GM21526 (cell line): ENCODE results near the gene RNF32.
"Not testable (repeated sequence)": the region's sequence is repeated elsewhere in the genome, so short reads cannot be mapped to it uniquely, and the experiment has no call there.

Experiments used
- ATAC-seq: cut with Tn5 transposase; IDR thresholded peaks from one replicate; pipeline ENCODE4 v1.9.1; 2021; ENCODE audit warnings: moderate library complexity; ENCODE audit not compliant: unreplicated experiment, low FRiP score

The RNF32 gene

DNA sequence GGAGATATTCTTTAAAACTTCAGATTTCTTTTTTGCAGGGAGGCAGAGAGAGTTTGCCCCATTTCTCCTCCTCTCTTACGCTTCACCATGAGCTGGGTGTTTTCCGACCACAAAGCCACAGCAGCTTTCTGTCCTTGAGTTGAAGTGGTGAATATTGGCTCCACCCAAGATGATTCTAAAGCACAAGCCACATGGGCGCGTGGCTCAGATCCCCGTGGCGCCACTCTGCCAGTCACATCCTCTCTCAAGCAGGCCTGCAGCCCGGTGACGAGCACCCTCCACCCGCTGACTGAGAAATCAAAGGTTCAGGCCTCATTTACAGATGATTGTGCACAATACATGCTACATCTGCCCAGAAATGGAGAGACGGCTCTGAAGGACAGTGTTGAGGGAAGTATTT lies 27.6 kb upstream of the RNF32 start:
- ATAC-seq: peak; percentile 59

DNA sequence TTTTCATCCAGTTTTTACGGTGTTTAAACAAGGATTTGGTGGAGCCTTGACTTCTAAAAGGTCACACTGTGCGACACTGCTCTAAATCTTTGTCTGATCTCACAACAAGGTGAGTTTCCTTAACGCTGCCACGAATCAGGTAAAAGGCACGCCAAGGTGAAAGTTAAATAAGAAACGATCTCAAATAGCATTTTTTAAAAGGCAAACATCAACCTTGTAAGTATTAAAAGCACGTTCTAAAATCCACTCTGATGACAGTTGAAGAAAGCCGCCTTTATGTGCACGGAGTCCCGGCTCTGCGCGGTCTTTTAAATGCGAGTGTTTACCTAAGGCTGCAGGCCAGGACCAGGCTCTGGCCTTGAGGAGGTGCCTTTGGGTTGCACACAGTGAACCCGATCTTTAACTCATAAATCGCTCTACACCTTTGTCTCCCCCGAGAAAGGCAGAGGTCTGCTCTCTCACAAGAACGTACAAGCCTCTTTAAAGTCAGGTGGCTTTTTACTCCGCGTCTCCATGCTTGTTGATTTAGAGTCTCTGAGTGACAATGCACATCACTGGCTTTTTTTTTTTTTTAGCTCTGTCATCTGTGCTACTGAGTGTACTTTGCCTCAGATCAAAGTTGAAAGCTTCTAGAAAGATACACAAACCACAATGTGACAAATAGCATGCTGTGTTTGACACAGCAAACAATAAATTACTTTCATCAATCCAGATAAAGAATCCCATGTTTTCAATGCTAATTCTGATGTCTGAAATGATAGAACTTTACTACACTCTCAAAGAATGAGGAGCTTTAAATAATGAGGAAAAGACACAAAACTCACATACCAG lies 25.9 kb upstream of the RNF32 start:
- ATAC-seq: no peak

- no peak for ATAC-seq
Measured at GRCh38 chr7:156616269-156617202, 24.0 kb upstream of the RNF32 start.

DNA sequence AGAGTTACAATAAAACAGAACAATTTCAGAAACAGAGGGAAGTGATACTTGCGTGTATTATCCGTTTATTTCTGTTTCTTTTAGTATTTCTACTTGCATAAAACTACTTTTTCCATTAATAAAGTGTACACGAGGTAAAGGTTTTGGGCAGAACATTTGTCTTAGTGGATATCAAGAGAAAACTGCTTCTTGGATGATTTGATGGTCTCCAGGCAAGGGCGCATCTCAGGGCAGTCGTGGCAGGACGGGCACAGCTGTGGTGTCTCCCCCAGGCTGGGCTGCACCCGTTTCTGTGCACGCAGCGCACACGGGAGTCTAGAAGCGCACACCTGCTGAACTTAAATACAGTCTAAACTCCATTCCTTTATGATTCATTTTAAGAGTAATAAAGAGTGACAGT lies 23.4 kb upstream of the RNF32 start:
- ATAC-seq: no peak

DNA sequence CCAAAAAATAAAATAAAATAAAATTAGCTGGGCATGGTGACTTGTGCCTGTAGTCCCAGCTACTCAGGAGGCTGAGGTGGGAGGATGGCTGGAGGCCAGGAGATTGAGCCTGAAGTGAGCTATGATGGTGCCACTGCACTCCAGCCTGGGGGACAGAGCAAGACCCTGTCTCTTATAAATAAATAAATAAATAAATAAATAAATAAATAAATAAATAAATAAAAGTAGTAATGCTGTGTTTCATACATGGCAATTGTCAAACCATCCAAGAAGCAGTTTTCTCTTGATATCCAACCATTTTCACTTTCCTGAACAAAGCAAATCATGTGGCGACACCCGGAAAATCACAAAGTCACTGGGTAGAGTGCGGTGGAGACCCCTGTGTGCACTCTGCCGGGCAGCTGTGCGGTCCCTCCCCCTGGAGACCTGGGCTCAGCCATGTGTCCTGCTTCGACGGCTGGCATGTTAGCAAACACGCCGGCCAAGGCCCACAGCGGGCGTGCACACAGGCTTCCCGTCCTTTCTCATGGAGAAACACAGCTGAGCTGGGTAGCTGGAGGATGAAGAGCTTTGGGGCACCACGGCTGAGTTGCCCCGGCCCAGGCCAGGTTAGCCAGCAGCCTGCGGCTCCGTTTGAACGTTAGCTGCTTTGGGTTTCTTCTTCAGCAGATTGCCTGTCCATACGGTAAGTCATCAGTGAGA lies 22.3 kb upstream of the RNF32 start:
- no peak for ATAC-seq

- ATAC-seq: no peak
Measured at GRCh38 chr7:156618780-156619367, 21.7 kb upstream of the RNF32 start.

GRCh38 chr7:156619488-156620290 lies 20.9 kb upstream of the RNF32 start:
- not testable (repeated sequence) for ATAC-seq

DNA sequence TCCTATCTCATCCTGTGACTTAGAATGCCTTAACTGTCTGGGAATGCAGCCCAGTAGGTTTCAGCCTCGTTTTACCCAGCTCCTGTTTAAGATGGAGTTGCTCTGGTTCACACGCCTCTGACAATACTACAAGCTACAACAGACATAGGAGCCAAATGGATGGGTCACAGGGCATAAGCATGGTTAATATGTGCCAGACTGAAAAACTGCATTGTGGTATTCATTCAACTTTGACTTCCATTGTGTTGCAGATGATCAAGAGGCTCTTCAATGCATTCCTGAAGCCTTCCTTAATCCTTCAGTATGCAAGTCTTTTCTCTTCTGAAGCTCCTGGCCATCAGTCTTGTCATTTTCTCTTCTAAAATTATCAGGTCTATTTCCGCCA lies 20.3 kb upstream of the RNF32 start:
- no peak for ATAC-seq

DNA sequence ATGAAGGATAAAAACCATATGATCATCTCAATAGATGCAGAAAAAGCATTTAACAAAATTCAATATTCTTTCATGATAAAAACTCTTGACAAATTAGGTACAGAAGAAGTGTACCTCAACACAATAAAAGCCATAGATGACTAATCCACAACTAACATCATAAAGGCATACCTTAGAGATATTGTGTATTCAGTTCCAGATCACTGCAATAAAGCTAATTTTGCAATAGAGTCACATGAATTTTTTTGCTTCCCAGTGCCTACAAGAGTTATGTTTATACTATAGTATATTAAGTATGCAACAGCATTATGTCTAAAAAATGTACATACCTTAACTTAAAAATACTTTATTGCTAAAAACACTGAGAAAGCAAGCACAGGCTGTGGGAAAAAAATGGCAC lies 18.9 kb upstream of the RNF32 start:
- ATAC-seq: no peak

- no peak for ATAC-seq
Measured at GRCh38 chr7:156625580-156625979, 15.0 kb upstream of the RNF32 start.

DNA sequence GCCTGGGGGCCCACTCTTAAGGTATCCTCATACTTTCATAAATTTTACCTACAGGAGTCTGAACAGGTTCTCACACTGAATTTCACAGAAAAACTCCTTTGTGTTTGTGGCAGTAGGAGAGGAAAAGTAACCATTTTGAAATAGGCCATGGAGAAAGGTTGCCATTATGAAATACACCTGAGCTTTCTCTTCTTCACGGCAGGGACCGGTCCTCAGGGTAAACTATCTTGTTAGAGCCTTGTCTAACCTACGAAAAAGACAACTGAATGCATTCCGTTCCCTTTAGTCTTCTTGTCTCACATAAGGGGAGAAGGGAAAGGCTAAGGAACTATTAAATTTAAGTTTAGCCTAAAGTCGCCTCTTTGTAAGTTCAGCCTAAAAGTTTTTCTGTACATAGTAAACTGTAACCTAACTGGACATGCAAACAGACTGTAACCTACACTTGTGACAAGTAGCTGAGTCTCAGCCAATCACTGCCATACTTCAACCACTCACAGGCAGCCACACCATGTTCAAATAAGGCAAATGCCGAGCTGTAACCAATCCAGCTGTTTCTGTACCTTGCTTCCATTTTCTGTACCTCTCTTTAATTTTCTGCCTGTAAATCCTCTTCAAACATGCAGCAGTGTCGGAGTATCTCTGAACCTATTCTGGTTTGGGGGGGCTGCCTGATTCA lies 14.2 kb upstream of the RNF32 start:
- ATAC-seq: no peak

DNA sequence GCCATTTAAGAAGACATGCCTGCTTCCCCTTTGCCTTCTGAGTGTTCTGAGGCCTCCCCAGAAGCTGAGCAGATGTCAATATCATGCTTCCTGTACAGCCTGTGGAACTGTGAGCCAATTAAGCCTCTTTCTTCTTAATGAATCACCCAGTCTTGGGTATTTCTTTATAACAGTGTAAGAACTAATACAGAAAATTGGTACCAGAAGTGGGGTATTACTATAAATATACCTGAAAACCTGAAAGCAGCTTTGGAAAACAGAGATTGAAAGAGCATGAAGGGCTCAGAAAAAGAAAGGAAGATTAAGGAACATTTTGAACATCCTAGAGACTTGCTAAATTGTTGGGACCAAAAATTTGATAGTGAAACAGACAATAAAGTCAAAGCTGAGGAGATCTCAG lies 12.0 kb upstream of the RNF32 start:
- no peak for ATAC-seq

DNA sequence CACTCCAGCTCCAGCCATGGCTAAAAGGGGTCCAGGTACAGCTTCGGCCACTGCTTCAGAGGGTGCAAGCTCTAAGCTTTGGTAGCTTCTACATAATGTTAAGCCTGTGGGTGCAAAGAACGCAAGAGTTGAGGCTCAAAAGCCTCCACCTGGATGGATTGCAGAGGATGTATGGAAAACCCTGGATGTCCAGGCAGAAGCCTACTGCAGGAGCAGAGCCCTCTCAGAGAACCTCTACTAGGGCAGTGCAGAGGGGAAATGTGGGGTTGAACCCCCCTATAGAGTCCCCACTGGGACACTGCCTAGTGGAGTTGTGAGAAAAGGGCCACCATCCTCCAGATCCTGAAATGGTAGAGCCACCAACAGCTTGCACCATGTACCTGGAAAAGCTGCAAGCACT lies 10.7 kb upstream of the RNF32 start:
- ATAC-seq: no peak

DNA sequence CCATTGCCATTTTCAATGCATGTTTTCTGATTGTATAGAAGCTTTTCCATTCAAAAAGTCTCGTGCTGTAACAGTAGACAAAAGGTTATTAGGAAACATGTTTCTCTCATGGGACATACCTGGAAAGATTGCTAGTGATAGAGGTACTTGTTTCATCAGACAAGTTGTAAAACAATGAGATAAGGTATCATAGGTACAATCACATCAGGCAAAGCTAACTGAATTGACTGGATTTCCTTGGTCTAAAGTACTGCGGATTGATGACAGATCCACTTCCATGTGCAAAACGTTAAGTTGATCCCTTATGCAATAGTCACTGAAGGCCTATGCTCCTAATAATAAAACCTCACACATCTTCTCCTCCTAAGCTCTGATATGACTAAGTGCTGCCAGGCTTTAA lies 6.5 kb upstream of the RNF32 start:
- no peak for ATAC-seq

GRCh38 chr7:156635529-156636385 lies 4.8 kb upstream of the RNF32 start:
- no peak for ATAC-seq

DNA sequence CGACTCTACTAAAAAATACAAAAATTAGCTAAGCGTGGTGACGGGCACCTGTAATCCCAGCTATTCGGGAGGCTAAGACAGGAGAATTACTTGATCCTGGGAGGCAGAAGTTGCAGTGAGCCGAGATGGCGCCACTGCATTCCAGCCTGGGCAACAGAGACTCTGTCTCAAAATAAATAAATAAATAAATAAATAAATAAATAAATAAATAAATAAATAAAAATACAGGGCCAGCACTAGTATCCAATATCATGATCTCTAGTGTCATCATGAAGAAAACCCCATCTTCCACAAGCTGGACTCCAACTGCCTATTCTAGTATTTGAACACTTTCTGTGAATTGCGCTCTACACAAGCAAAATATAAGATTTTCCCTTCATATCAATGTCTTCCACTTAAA lies 3.5 kb upstream of the RNF32 start:
- not testable (repeated sequence) for ATAC-seq

DNA sequence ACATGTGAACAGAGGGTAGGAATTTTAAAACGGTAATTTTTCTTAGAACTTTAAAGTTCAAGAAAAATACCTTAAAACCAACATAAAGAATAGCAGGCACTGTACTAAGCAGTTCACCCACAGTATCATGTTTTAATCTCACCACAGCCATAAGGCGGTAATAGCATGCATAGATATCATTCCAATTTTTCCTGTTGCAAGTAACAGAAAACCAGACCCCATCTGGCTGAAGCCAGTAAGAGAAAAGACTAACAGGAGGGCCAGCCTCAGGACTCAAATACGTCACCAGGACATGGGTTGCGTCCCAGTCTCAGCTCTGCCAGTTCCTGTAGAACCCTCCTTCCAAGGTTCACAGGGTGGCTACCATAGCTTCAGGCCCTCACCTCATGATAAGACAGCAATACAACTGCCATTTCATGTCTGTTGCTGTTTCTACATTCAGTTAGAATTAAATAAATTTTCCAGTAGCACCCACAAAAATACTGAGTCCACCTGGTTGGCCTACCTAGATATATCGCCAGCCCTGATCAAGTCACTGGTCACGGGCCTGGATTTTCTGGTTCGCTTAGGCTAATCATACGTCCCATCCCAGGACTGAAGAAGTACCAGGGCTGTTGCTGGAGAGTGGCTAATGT lies 2.0 kb upstream of the RNF32 start:
- no peak for ATAC-seq
